SK-MEL-5 (cell line): ENCODE measurements around the gene MARCHF11. TPM values are rescaled to one million over a fixed set of nuclear protein-coding genes. Genes with fewer than 3 reads are reported as not detected.

Source experiments
- DNase-seq: peaks from one replicate; pipeline ENCODE4 v3.0.0-alpha.2; 2016; ENCODE audit warnings: low read depth, low spot score
- in situ Hi-C: cut with HindIII; loops from 2 replicates; pipeline ENCODE4 v1.10.0; 2016; ENCODE audit warnings: low sequenced_read_pairs, high pct_unique_total_duplicates, low pct_unique_long_range_greater_than_20kb
- small RNA-seq, 2 experiments: library from RNA; depleted of rRNA; stranded (forward); fragments of <200 nt; gene quantifications; one replicate each; pipeline ENCODE3, GENCODE V24; 2014
- total RNA-seq: library from RNA; depleted of rRNA; stranded (reverse); fragments of >200 nt; shearing (Covaris generic); gene quantifications from 2 replicates; pipeline ENCODE4 v1.2.3, GENCODE V29; 2014

The MARCHF11 gene
- total RNA-seq, 1 experiment from 2014 or later, result not detected

DNA sequence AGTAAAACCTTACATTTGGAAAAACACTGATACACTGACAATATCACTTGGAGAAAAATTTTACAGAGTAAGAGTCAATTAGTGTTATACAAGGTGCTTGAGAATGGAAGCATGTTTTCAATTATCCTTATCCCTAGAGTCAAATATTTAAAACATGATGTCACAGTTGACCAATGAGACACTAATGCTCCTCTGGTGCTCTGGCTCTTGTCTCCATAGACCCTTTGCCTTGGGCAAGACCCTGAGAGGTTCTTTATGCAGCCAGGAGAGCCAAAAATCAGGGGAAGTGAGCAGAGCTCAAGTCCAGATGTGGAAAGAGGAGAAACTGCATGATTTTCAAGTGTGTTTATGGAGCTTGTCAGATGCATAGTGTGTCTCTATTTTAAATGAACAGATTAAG lies 153.9 kb downstream of the MARCHF11 start:
- in situ Hi-C loops, result no loop called here
- DNase-seq, result no peak

DNA sequence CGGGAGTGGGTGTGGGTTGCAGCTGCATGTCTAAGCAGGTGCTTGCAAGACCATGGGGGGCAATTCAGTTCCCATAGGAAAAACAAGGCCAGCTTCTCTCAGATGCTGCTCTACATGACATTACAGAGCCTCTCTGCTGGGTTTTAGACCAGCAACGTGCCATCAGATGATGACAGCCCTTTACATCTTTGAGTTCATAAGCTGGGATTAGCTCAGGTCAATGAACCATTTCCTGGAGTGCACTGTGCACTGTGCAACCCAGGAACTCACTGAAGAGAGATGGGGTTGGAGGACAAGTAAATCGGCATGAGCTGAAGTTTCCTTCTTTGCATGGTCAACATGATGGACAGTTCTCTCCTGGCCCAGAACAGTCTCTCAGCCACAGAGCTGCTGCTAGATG lies 160.6 kb downstream of the MARCHF11 start:
- no peak for DNase-seq
- in situ Hi-C loops, result no loop called here

- no peak for DNase-seq
- in situ Hi-C loops, result no loop called here
Measured at GRCh38 chr5:16017720-16018119, 161.9 kb downstream of the MARCHF11 start.

Small RNA genes lying within 50 kb of the gene (small RNA-seq; reads per million reads assigned to genes)
- 0 to 0.10 reads per million in 2 experiments for gene RNA5SP178
